Activated CD4-positive, alpha-beta memory T cell treated with anti-CD3 and anti-CD28 coated beads, Interleukin-2, amount 10 ng/mL, durations not matched to agents 7 days and 5 days (primary cell): ENCODE results near the gene HGD. TPM values are rescaled to one million over a fixed set of nuclear protein-coding genes. Genes with fewer than 3 reads are reported as not detected.

Experiments used
- CTCF ChIA-PET: fragments of 350-600 bp; sonication (Branson Sonifier 250); formaldehyde crosslinking; loops from one replicate; lab custom pipeline; 2021; ENCODE audit warnings: antibody characterized with exemption, inconsistent platforms; lab: Charles Lee
- POLR2A ChIA-PET: fragments of 350-600 bp; sonication (Branson Sonifier 250); formaldehyde crosslinking; loops from one replicate; lab custom pipeline; 2021; ENCODE audit warnings: antibody characterized with exemption; lab: Charles Lee
- DNase-seq: peaks from one replicate; pipeline ENCODE4 v3.0.0-alpha.2; 2020
- H3K27ac Mint-ChIP-seq: one replicate; pipeline ENCODE4 v1.8.0; 2021; ENCODE audit warnings: mild to moderate bottlenecking, mixed read lengths
- H3K27me3 Mint-ChIP-seq: one replicate; pipeline ENCODE4 v1.8.0; 2021; ENCODE audit warnings: mixed read lengths
- H3K36me3 Mint-ChIP-seq: one replicate; pipeline ENCODE4 v1.8.0; 2021; ENCODE audit warnings: low read depth, mixed read lengths
- H3K4me1 Mint-ChIP-seq: one replicate; pipeline ENCODE4 v1.8.0; 2021; ENCODE audit warnings: mixed read lengths
- H3K4me3 Mint-ChIP-seq: one replicate; pipeline ENCODE4 v1.8.0; 2021; ENCODE audit warnings: mild to moderate bottlenecking, mixed read lengths
- H3K9me3 Mint-ChIP-seq: one replicate; pipeline ENCODE4 v1.8.0; 2021; ENCODE audit warnings: mixed read lengths
- total RNA-seq, 2 experiments: library from RNA; stranded (reverse); gene quantifications; one replicate each; pipeline ENCODE4 v1.2.3, GENCODE V29; 2021

HGD gene
- total RNA-seq, 2 experiments from 2014 or later, result 0.43 to 0.96 TPM

- Mint-ChIP-seq H3K36me3 (no peaks in the 10 kb centered on the region), H3K27ac (no peak overlapping the region), H3K4me3 (no peak overlapping the region), H3K9me3 (no peaks in the 10 kb centered on the region), H3K4me1 (no peaks in the 10 kb centered on the region), H3K27me3 (peaks cover 9% of the 10 kb centered on the region)
- ChIA-PET POLR2A (no interaction called here), CTCF (interaction anchor here (0.7 kb wide), 1 partner anchor 19 kb away, joined by 3 read pairs; no protein-coding TSS in a partner anchor)
- DNase-seq, result no peak
These were observed 17.1 kb downstream of the HGD start for GRCh38 chr3:120664926-120665325.

DNA sequence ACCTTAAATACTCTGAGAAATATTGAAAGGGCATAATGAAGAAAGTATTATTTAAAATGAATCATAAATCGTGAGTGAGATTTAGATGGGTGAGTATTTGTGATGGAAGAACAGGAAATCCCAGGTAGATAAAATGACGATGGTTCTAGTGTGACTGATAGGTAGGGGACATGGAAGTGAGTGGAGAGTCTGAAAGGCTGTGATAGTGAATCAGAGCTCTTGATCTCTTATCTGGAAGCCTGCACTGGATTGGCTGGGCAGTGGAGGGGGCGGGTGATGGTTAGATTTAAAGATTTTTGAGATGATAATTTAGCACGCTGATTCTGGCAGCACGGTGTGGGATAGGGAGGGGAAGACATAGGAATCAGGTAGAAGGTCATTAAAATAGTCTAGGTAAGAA, 20.1 kb downstream of the HGD start:
- H3K36me3 Mint-ChIP-seq, result no peaks in the 10 kb centered on the region
- CTCF ChIA-PET, result no interaction called here
- no peaks in the 10 kb centered on the region for H3K4me1 Mint-ChIP-seq
- DNase-seq, result no peak
- no peak overlapping the region for H3K4me3 Mint-ChIP-seq
- peaks cover 9% of the 10 kb centered on the region for H3K27me3 Mint-ChIP-seq
- H3K27ac Mint-ChIP-seq, result no peak overlapping the region
- H3K9me3 Mint-ChIP-seq, result no peaks in the 10 kb centered on the region
- POLR2A ChIA-PET, result no interaction called here

GRCh38 chr3:120661106-120661905, 20.7 kb downstream of the HGD start:
- H3K4me3 Mint-ChIP-seq, result no peak overlapping the region
- CTCF ChIA-PET, result no interaction called here

GRCh38 chr3:120659834-120660233, 22.2 kb downstream of the HGD start:
- Mint-ChIP-seq H3K9me3 (no peaks in the 10 kb centered on the region), H3K27ac (no peak overlapping the region), H3K27me3 (peaks cover 8% of the 10 kb centered on the region), H3K4me1 (no peaks in the 10 kb centered on the region), H3K4me3 (no peak overlapping the region), H3K36me3 (no peaks in the 10 kb centered on the region)
- DNase-seq, result no peak
- CTCF ChIA-PET, result no interaction called here
- POLR2A ChIA-PET, result interaction anchor here (0.7 kb wide), 1 partner anchor 35 kb away, joined by 3 read pairs; no protein-coding TSS in a partner anchor

More at GRCh38 chr3:120661106-120661905, 20.7 kb downstream of the HGD start:
- H3K4me1 Mint-ChIP-seq, result no peaks in the 10 kb centered on the region
- no peaks in the 10 kb centered on the region for H3K9me3 Mint-ChIP-seq
- no peaks in the 10 kb centered on the region for H3K36me3 Mint-ChIP-seq
- peaks cover 9% of the 10 kb centered on the region for H3K27me3 Mint-ChIP-seq
- no peak overlapping the region for H3K27ac Mint-ChIP-seq
- no peak for DNase-seq
- POLR2A ChIA-PET, result no interaction called here

DNA sequence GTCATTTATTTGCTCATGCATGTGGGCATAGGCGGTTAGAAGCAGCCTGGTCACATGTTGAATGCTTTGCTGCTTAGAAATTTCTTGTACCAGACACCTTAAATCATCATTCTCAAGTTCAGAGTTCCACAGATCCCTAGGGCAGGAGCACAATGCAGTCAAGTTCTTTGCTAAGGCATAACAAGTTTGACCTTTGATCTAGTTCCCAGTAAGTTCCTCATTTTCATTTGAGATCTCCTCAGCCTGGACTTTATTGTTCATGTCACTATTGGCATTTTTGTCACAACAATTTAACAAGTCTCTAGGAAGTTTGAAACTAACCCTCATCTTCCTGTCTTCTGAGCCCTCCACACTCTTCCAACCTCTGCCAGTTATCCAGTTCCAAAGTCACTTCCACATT, 22.8 kb downstream of the HGD start:
- Mint-ChIP-seq H3K27ac (no peak overlapping the region), H3K9me3 (no peaks in the 10 kb centered on the region), H3K27me3 (peaks cover 7% of the 10 kb centered on the region), H3K36me3 (no peaks in the 10 kb centered on the region), H3K4me1 (no peaks in the 10 kb centered on the region), H3K4me3 (no peak overlapping the region)
- CTCF ChIA-PET, result no interaction called here
- POLR2A ChIA-PET, result interaction anchor here (0.7 kb wide), 1 partner anchor 35 kb away, joined by 3 read pairs; no protein-coding TSS in a partner anchor
- no peak for DNase-seq

DNA sequence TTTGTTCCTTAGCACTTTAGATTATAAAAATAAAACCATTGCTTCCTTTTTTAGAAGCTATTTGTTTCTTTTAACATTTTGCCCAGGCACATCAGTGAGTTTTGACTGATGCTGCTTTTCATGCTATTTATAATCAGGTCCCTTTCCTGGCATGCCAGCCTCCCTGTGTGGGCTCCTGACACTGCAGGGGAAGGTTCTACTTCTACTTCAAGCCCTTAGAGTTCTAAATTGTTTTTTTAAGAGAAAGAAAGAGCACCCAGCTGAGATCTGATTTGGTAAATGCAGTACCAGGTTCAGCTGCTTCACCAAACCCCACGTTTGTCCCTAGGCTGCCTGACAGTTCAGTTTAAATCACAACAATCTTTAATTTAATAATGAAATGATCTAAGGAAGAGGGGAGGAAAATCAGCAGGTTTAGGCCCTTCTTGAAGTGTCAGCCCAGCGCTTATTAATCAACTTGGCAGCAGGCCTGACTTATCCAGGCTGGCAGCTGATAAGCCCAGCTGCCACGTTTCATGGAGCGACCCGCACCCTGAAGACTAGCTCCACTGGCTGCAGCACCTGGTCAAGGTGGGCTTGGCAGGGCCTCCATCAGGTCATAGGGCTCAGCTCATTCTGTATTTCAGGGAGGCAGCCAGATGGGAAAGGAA, 29.0 kb downstream of the HGD start:
- Mint-ChIP-seq H3K4me3 (no peak overlapping the region), H3K27me3 (no peaks in the 10 kb centered on the region), H3K4me1 (no peaks in the 10 kb centered on the region), H3K36me3 (no peaks in the 10 kb centered on the region), H3K9me3 (no peaks in the 10 kb centered on the region), H3K27ac (no peak overlapping the region)
- CTCF ChIA-PET, result no interaction called here
- POLR2A ChIA-PET, result no interaction called here
- DNase-seq, result no peak

- no peaks in the 10 kb centered on the region for H3K36me3 Mint-ChIP-seq
- H3K9me3 Mint-ChIP-seq, result no peaks in the 10 kb centered on the region
- ChIA-PET POLR2A (no interaction called here), CTCF (no interaction called here)
- no peak for DNase-seq
- no peak overlapping the region for H3K27ac Mint-ChIP-seq
- H3K4me1 Mint-ChIP-seq, result no peaks in the 10 kb centered on the region
- H3K4me3 Mint-ChIP-seq, result no peak overlapping the region
- no peaks in the 10 kb centered on the region for H3K27me3 Mint-ChIP-seq
These were observed 29.8 kb downstream of the HGD start for GRCh38 chr3:120652281-120652680.

DNA sequence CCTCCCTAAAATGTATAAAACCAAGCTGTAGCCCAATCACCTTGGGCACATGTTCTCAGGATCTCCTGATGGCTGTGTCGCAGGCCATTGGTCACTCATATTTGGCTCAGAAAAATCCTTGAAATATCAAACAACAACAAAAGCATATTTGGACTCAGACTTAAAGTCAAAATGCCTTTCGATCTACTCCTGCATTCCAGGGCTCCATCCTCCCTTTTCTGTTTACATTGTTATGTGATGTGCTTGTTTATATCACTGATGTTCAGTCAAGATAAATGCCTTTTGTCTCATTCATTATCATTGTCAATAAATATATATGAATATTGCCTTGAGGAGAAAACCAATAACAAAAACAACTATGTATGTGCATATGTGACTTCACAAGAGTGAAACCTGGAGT, 31.7 kb downstream of the HGD start:
- CTCF ChIA-PET, result no interaction called here
- no peak for DNase-seq
- no peaks in the 10 kb centered on the region for H3K27me3 Mint-ChIP-seq

DNA sequence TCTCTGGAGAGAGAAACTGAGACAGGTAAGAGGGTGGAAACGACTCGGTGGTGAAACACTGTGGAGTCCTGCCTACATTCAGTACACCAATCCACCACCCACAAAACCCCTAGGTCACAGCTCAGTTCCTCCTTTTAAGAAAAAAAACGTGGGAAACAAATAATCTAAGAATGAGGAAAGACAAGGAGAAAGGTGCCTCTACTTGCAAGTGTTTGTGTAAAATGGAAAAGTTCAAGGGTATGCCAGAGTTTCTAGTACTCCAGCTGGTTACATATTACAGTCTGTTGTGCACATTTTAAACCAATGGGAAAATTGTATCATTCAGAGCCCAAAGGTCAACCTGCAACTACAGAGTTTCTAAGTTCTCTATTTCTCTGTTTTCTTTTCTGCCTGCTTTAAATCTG, 32.2 kb downstream of the HGD start:
- Mint-ChIP-seq H3K27me3 (no peaks in the 10 kb centered on the region), H3K4me3 (no peak overlapping the region), H3K4me1 (no peaks in the 10 kb centered on the region), H3K27ac (no peak overlapping the region), H3K9me3 (no peaks in the 10 kb centered on the region), H3K36me3 (no peaks in the 10 kb centered on the region)
- ChIA-PET CTCF (no interaction called here), POLR2A (no interaction called here)
- no peak for DNase-seq

More for the DNA sequence above, 31.7 kb downstream of the HGD start:
- Mint-ChIP-seq H3K4me3 (no peak overlapping the region), H3K36me3 (no peaks in the 10 kb centered on the region), H3K4me1 (no peaks in the 10 kb centered on the region), H3K9me3 (no peaks in the 10 kb centered on the region), H3K27ac (no peak overlapping the region)
- POLR2A ChIA-PET, result no interaction called here

- Mint-ChIP-seq H3K36me3 (no peaks in the 10 kb centered on the region), H3K27me3 (no peaks in the 10 kb centered on the region), H3K9me3 (no peaks in the 10 kb centered on the region), H3K27ac (no peak overlapping the region), H3K4me3 (no peak overlapping the region), H3K4me1 (no peaks in the 10 kb centered on the region)
- ChIA-PET CTCF (interaction anchor here (0.7 to 2.8 kb wide), 2 partner anchors 147 to 859 kb away, joined by 3 to 8 read pairs; no protein-coding TSS in a partner anchor), POLR2A (no interaction called here)
- no peak for DNase-seq
These were observed 33.7 kb downstream of the HGD start for GRCh38 chr3:120648290-120648689.

GRCh38 chr3:120646771-120647432, 35.1 kb downstream of the HGD start:
- DNase-seq, result no peak
- Mint-ChIP-seq H3K27me3 (no peaks in the 10 kb centered on the region), H3K4me3 (no peak overlapping the region), H3K27ac (no peak overlapping the region), H3K4me1 (no peaks in the 10 kb centered on the region), H3K9me3 (no peaks in the 10 kb centered on the region), H3K36me3 (no peaks in the 10 kb centered on the region)
- ChIA-PET POLR2A (no interaction called here), CTCF (interaction anchor here (2.8 kb wide), 1 partner anchor 148 kb away, joined by 8 read pairs; no protein-coding TSS in a partner anchor)

GRCh38 chr3:120645083-120645845, 36.8 kb downstream of the HGD start:
- POLR2A ChIA-PET, result no interaction called here
- CTCF ChIA-PET, result interaction anchor here (0.9 kb wide), 1 partner anchor 20 kb away, joined by 3 read pairs; no protein-coding TSS in a partner anchor
- DNase-seq, result no peak

More at GRCh38 chr3:120645083-120645845, 36.8 kb downstream of the HGD start:
- Mint-ChIP-seq H3K4me1 (no peaks in the 10 kb centered on the region), H3K4me3 (no peak overlapping the region), H3K27me3 (no peaks in the 10 kb centered on the region), H3K36me3 (no peaks in the 10 kb centered on the region), H3K9me3 (no peaks in the 10 kb centered on the region), H3K27ac (no peak overlapping the region)
